ENCODE measurements around the gene ZFHX2.

Gene ZFHX2

DNA sequence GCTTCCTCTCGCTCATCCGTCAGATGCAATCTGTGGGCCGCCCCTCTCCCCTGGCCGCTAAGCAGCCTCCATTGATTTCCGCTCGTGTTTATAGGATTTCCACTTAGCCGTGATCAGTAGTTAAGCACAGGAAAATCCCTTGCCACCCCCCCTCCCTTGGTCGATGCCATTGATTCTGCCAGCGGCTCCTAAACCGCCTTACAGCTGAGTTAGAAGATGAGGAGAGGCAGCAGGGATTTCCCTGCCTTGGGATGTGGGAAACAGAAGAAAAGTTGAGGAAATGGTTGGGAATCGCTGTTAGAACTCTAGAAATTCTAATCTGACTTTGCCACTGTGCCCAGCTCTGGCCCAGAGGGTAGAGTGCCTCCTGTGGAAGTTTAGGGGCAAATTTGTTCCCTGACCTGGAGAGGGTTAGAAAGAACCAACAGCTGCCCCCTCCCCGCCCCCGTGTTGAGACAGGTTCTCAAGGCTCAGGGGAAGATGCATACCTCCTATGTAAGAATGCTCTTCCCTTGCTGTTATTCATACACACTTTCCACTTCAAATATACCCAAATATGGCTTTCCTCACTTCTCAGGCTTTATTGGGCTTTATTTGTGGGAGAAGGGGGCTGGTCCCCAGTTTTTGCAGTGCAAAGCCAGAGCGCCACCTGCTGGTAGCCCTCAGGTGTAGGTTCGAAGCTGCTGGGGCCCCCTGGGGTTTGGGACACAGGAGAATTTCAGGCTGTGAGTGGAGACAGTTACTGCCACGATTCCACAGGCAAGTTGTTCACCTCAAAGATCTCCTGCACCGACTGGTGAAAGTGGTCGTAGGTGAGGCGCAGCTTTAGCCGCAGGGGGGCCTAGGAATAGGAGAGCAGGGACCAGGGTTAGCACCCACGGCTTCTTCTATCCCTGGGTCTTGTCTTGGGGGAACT is 7.7 kb upstream of the ZFHX2 start:
- Histone ChIP-seq H3K4me1 (ENCODE audit: low read length) (peaks cover 5% of the 10 kb centered on the region; the same call in 1 of the 2 replicates), H3K27me3 (replicated peaks; ENCODE audit: insufficient read depth, low read length) (no peaks in the 10 kb centered on the region), H4K20me1 (ENCODE audit: insufficient read depth, low read length) (no peaks in the 10 kb centered on the region), H2AFZ (ENCODE audit: low read length) (no peak overlapping the region), H3K4me3 (ENCODE audit: low read length) (no peak overlapping the region), H3K36me3 (replicated peaks; ENCODE audit: insufficient read depth, low read length) (no peaks in the 10 kb centered on the region), H3F3A (ENCODE audit: insufficient read depth, low read length) (no peaks in the 10 kb centered on the region), H3K9me3 (replicated peaks; ENCODE audit: insufficient read depth, low read length) (no peaks in the 10 kb centered on the region), H3K9me2 (replicated peaks; ENCODE audit: insufficient read depth, low read length) (no peaks in the 10 kb centered on the region), H3K9ac (ENCODE audit: low read length) (no peak overlapping the region), H3K4me2 (ENCODE audit: low read depth, low read length) (no peak overlapping the region), H3K79me2 (ENCODE audit: low read length) (peaks cover 8% of the 10 kb centered on the region), H3K27ac (ENCODE audit: low read length) (no peak overlapping the region)
- DNase-seq, result peak; percentile 34
- TF ChIP-seq EZH2phosphoT487 (IDR thresholded peaks at IDR 0.05; ENCODE audit: low read length), result no peak
- TF ChIP-seq, protein P1, sequence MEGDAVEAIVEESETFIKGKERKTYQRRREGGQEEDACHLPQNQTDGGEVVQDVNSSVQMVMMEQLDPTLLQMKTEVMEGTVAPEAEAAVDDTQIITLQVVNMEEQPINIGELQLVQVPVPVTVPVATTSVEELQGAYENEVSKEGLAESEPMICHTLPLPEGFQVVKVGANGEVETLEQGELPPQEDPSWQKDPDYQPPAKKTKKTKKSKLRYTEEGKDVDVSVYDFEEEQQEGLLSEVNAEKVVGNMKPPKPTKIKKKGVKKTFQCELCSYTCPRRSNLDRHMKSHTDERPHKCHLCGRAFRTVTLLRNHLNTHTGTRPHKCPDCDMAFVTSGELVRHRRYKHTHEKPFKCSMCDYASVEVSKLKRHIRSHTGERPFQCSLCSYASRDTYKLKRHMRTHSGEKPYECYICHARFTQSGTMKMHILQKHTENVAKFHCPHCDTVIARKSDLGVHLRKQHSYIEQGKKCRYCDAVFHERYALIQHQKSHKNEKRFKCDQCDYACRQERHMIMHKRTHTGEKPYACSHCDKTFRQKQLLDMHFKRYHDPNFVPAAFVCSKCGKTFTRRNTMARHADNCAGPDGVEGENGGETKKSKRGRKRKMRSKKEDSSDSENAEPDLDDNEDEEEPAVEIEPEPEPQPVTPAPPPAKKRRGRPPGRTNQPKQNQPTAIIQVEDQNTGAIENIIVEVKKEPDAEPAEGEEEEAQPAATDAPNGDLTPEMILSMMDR (IDR thresholded peaks at IDR 0.05; ENCODE audit: low read length), result peak; percentile 78

DNA sequence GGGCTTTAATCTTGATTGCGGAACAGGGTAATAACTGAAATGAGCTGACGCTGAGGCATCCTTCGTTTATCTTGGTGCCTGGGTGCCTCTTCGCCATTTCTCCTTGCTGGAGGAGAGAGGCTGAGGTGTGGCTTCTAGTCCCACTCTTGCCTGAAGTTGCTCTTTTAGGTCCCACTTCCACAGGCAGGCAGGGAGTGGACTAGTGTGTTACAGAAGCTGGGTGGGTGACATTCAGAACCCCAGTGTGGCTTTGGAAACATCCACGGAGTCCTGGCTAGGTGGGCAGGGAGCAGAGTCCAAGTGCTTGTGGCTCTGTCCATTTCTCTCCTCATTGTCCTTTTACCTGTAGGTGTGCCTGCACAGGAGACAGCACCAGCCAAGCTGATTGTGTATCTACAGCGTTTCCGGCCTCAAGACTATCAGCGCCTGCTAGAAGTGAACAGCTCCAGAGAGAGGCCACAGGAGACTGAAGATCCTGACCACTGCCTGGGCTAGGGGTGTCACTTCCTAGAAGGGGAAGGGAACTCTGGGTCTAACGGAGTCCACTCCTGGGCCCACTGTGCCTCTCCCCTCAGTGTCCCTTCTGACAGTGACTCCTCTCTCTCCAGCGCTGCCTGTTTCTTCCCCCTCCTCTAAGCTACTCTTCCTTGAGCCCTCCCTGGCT is 6.9 kb upstream of the ZFHX2 start:
- no peak overlapping the region for H3K4me2 ChIP-seq (ENCODE audit: low read depth, low read length)
- H3K9me2 ChIP-seq (replicated peaks; ENCODE audit: insufficient read depth, low read length), result no peaks in the 10 kb centered on the region
- H3K9me3 ChIP-seq (replicated peaks; ENCODE audit: insufficient read depth, low read length), result no peaks in the 10 kb centered on the region
- no peaks in the 10 kb centered on the region for H4K20me1 ChIP-seq (ENCODE audit: insufficient read depth, low read length)
- no peak for DNase-seq
- H3K36me3 ChIP-seq (replicated peaks; ENCODE audit: insufficient read depth, low read length), result no peaks in the 10 kb centered on the region
- H3K9ac ChIP-seq (ENCODE audit: low read length), result no peak overlapping the region
- no peak overlapping the region for H3K27ac ChIP-seq (ENCODE audit: low read length)
- H3K79me2 ChIP-seq (ENCODE audit: low read length), result peaks cover 8% of the 10 kb centered on the region
- H3K4me1 ChIP-seq (ENCODE audit: low read length), result peaks cover 5% of the 10 kb centered on the region; the same call in 1 of the 2 replicates
- H3K4me3 ChIP-seq (ENCODE audit: low read length), result no peak overlapping the region
- TF ChIP-seq, protein P1 (IDR thresholded peaks at IDR 0.05; ENCODE audit: low read length), result no peak
- TF ChIP-seq EZH2 (optimal IDR thresholded peaks at IDR 0.05; ENCODE audit: low read depth, low read length), result no peak
- no peak for TF ChIP-seq EZH2phosphoT487 (IDR thresholded peaks at IDR 0.05; ENCODE audit: low read length)
- no peak overlapping the region for H2AFZ ChIP-seq (ENCODE audit: low read length)
- H3K27me3 ChIP-seq (replicated peaks; ENCODE audit: insufficient read depth, low read length), result no peaks in the 10 kb centered on the region
- H3F3A ChIP-seq (ENCODE audit: insufficient read depth, low read length), result no peaks in the 10 kb centered on the region

DNA sequence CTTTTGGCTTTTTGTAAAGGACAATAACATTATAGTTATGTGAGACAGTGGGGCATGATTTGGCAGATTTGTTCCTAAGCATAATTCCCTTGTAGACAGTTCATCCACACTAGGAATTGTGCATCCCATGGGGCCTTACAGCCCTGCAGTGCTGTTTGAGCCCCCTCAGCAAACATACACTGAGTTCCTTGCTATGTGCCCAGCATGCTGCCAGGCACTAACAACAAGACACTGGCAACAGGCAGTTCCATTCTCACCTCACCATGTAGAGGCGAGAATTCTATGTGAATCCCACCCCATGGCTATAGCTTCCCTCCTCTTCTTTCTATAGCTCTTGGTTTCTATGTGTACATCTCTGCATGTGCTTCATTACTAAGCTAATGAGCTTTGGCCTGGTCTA is 6.4 kb upstream of the ZFHX2 start:
- H3K9ac ChIP-seq (ENCODE audit: low read length), result no peak overlapping the region
- DNase-seq, result no peak
- H3K27me3 ChIP-seq (replicated peaks; ENCODE audit: insufficient read depth, low read length), result no peaks in the 10 kb centered on the region
- H3K4me2 ChIP-seq (ENCODE audit: low read depth, low read length), result peak overlapping the region; percentile 83; the same call in 1 of the 2 replicates
- H3K9me3 ChIP-seq (replicated peaks; ENCODE audit: insufficient read depth, low read length), result no peaks in the 10 kb centered on the region
- no peak overlapping the region for H2AFZ ChIP-seq (ENCODE audit: low read length)
- H3K4me1 ChIP-seq (ENCODE audit: low read length), result peaks cover 5% of the 10 kb centered on the region; the same call in 1 of the 2 replicates
- H3F3A ChIP-seq (ENCODE audit: insufficient read depth, low read length), result no peaks in the 10 kb centered on the region
- TF ChIP-seq EZH2 (optimal IDR thresholded peaks at IDR 0.05; ENCODE audit: low read depth, low read length) (no peak), EZH2phosphoT487 (IDR thresholded peaks at IDR 0.05; ENCODE audit: low read length) (no peak)
- TF ChIP-seq, protein P1 (IDR thresholded peaks at IDR 0.05; ENCODE audit: low read length), result no peak
- peak overlapping the region; percentile 66; the same call in 1 of the 2 replicates for H3K27ac ChIP-seq (ENCODE audit: low read length)
- no peaks in the 10 kb centered on the region for H4K20me1 ChIP-seq (ENCODE audit: insufficient read depth, low read length)
- no peak overlapping the region for H3K4me3 ChIP-seq (ENCODE audit: low read length)
- H3K36me3 ChIP-seq (replicated peaks; ENCODE audit: insufficient read depth, low read length), result no peaks in the 10 kb centered on the region
- peaks cover 8% of the 10 kb centered on the region for H3K79me2 ChIP-seq (ENCODE audit: low read length)
- no peaks in the 10 kb centered on the region for H3K9me2 ChIP-seq (replicated peaks; ENCODE audit: insufficient read depth, low read length)

Measured in MM.1S (cell line).